HepG2 (cell line): ENCODE results near the gene ADAMTS17. TPM values are rescaled to one million over a fixed set of nuclear protein-coding genes. Genes with fewer than 3 reads are reported as not detected.

ENCODE experiments used
- CREBL2 ChIP-seq: sonication (generic); formaldehyde crosslinking; IDR thresholded peaks from 2 replicates; pipeline ENCODE4 v1.8.1; 2023; ENCODE audit warnings: missing genetic modification reagents, mild to moderate bottlenecking, borderline replicate concordance
- GABPB1 ChIP-seq: IDR thresholded peaks from 2 replicates; pipeline ENCODE4 v1.6.1; 2016; ENCODE audit warnings: mild to moderate bottlenecking, missing genetic modification reagents, moderate library complexity, missing compliant biosample characterization
- HDAC2 ChIP-seq: sonication (generic); formaldehyde crosslinking; IDR thresholded peaks from 2 replicates; pipeline ENCODE4 v1.4.0; 2020; ENCODE audit warnings: missing genetic modification reagents
- SMARCC2 ChIP-seq: fragments of 450-650 bp; IDR thresholded peaks from 2 replicates; pipeline ENCODE4 v1.6.1; 2017; ENCODE audit warnings: antibody characterized with exemption, mild to moderate bottlenecking
- SRSF9 ChIP-seq: fragments of 200-400 bp; formaldehyde crosslinking; IDR thresholded peaks from 2 replicates; pipeline ENCODE4 v1.6.1; 2018; ENCODE audit warnings: borderline replicate concordance, mild to moderate bottlenecking, low read depth, low read length; ENCODE audit not compliant: insufficient read depth, poor library complexity, severe bottlenecking
- SUZ12 ChIP-seq: fragments of 150-350 bp; IDR thresholded peaks from 2 replicates; pipeline ENCODE4 v1.6.1; 2014; ENCODE audit warnings: low read depth, low read length
- TBL1XR1 ChIP-seq: fragments of 150-350 bp; IDR thresholded peaks from 2 replicates; pipeline ENCODE4 v1.6.1; 2014; ENCODE audit warnings: borderline replicate concordance, low read length; ENCODE audit not compliant: partially characterized antibody
- THYN1 ChIP-seq: sonication (generic); formaldehyde crosslinking; IDR thresholded peaks from 2 replicates; pipeline ENCODE4 v1.8.1; 2023; ENCODE audit warnings: low read depth, mild to moderate bottlenecking, moderate library complexity, missing genetic modification reagents, borderline replicate concordance
- ZNF138 ChIP-seq: sonication (generic); formaldehyde crosslinking; IDR thresholded peaks from 2 replicates; pipeline ENCODE4 v1.5.0; 2020; ENCODE audit warnings: mild to moderate bottlenecking, low read depth, missing genetic modification reagents
- ZNF142 ChIP-seq: sonication (generic); formaldehyde crosslinking; IDR thresholded peaks from 2 replicates; pipeline ENCODE4 v1.4.0; 2020; ENCODE audit warnings: missing genetic modification reagents
- ZNF367 ChIP-seq: sonication (generic); formaldehyde crosslinking; IDR thresholded peaks from 2 replicates; pipeline ENCODE4 v1.4.0; 2020; ENCODE audit warnings: missing genetic modification reagents, borderline replicate concordance
- ZNF589 ChIP-seq: sonication (generic); formaldehyde crosslinking; conservative IDR thresholded peaks from 2 replicates; pipeline ENCODE4 v1.8.0; 2022; ENCODE audit warnings: mild to moderate bottlenecking, moderate library complexity, missing genetic modification reagents
- ZNF781 ChIP-seq: sonication (generic); formaldehyde crosslinking; IDR thresholded peaks from 2 replicates; pipeline ENCODE4 v1.5.1; 2020; ENCODE audit warnings: borderline replicate concordance, mild to moderate bottlenecking, missing genetic modification reagents; ENCODE audit errors: not compliant biosample characterization
- ZNF816 ChIP-seq: sonication (generic); formaldehyde crosslinking; IDR thresholded peaks from 2 replicates; pipeline ENCODE4 v1.8.0; 2022; ENCODE audit warnings: missing genetic modification reagents, mild to moderate bottlenecking, borderline replicate concordance
- ZNF850 ChIP-seq: sonication (generic); formaldehyde crosslinking; conservative IDR thresholded peaks from 2 replicates; pipeline ENCODE4 v1.9.0; 2021; ENCODE audit warnings: mild to moderate bottlenecking, missing genetic modification reagents
- polyA plus RNA-seq, 8 experiments: library from polyadenylated mRNA; depleted of rRNA in 3 of 8; stranded (reverse) in 7 of 8; unstranded in 1 of 8; fragments of >200 nt; fragmentation: Illumina TruSeq in 4 of 8; extraction: Trizol in 4 of 8; gene quantifications; 2 replicates each; pipeline versions ENCODE4 v1.2.1 to v1.2.3, GENCODE V29; 2011 to 2016; ENCODE audit warnings: low read depth in 4 of 8, missing spikeins in 1 of 8, mixed read lengths in 1 of 8; ENCODE audit not compliant: insufficient read depth in 1 of 8
- total RNA-seq, 5 experiments: library from RNA; depleted of rRNA; stranded (reverse); fragments of >200 nt; fragmentation: Illumina TruSeq; extraction: Trizol; gene quantifications; 2 replicates each; pipeline ENCODE4 v1.2.3, GENCODE V29; 2016; ENCODE audit warnings: low read depth in 1 of 5
- TF ChIP-seq, protein P1 (sequence below): sonication (generic); formaldehyde crosslinking; IDR thresholded peaks from 2 replicates; pipeline ENCODE4 v1.5.1; 2020; ENCODE audit warnings: mild to moderate bottlenecking, missing genetic modification reagents, borderline replicate concordance
- TF ChIP-seq, protein P2 (sequence below): sonication (generic); formaldehyde crosslinking; conservative IDR thresholded peaks from 2 replicates; pipeline ENCODE4 v1.8.0; 2022; ENCODE audit warnings: low read depth, missing genetic modification reagents
- TF ChIP-seq, protein P3 (sequence below): sonication (generic); formaldehyde crosslinking; IDR thresholded peaks from 2 replicates; pipeline ENCODE4 v1.8.0; 2022; ENCODE audit warnings: mild to moderate bottlenecking, missing genetic modification reagents

ADAMTS17 gene
- total and polyA plus RNA-seq, 2 of the 13 experiments (the other 11 are each of a cell fraction or from before 2014, with no cell fraction given), result 0.02 to 0.04 TPM

GRCh38 chr15:100349696-100350433 lies 8.1 kb upstream of the ADAMTS17 start (continued):
- TF ChIP-seq, protein P1, sequence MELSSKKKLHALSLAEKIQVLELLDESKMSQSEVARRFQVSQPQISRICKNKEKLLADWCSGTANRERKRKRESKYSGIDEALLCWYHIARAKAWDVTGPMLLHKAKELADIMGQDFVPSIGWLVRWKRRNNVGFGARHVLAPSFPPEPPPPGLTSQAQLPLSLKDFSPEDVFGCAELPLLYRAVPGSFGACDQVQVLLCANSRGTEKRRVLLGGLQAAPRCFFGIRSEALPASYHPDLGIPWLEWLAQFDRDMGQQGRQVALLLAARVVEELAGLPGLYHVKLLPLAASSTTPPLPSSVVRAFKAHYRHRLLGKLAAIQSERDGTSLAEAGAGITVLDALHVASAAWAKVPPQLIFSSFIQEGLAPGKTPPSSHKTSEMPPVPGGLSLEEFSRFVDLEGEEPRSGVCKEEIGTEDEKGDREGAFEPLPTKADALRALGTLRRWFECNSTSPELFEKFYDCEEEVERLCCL (CRISPR knock-in tag), result no peak
- TF ChIP-seq ZNF367 (peak; percentile 69; the same call in 1 of the 2 replicates), SUZ12 (no peak), ZNF781 (CRISPR knock-in tag) (no peak), ZNF816 (CRISPR knock-in tag) (no peak), ZNF589 (CRISPR knock-in tag) (no peak), SMARCC2 (no peak), HDAC2 (no peak), ZNF850 (CRISPR knock-in tag) (no peak), THYN1 (no peak), CREBL2 (CRISPR knock-in tag) (no peak), ZNF138 (CRISPR knock-in tag) (no peak), TBL1XR1 (no peak), ZNF142 (peak; percentile 19; the same call in 1 of the 2 replicates), GABPB1 (CRISPR knock-in tag) (peak; percentile 76), SRSF9 (no peak)
- TF ChIP-seq, protein P2, sequence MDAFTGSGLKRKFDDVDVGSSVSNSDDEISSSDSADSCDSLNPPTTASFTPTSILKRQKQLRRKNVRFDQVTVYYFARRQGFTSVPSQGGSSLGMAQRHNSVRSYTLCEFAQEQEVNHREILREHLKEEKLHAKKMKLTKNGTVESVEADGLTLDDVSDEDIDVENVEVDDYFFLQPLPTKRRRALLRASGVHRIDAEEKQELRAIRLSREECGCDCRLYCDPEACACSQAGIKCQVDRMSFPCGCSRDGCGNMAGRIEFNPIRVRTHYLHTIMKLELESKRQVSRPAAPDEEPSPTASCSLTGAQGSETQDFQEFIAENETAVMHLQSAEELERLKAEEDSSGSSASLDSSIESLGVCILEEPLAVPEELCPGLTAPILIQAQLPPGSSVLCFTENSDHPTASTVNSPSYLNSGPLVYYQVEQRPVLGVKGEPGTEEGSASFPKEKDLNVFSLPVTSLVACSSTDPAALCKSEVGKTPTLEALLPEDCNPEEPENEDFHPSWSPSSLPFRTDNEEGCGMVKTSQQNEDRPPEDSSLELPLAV (CRISPR knock-in tag), result no peak
- TF ChIP-seq, protein P3, sequence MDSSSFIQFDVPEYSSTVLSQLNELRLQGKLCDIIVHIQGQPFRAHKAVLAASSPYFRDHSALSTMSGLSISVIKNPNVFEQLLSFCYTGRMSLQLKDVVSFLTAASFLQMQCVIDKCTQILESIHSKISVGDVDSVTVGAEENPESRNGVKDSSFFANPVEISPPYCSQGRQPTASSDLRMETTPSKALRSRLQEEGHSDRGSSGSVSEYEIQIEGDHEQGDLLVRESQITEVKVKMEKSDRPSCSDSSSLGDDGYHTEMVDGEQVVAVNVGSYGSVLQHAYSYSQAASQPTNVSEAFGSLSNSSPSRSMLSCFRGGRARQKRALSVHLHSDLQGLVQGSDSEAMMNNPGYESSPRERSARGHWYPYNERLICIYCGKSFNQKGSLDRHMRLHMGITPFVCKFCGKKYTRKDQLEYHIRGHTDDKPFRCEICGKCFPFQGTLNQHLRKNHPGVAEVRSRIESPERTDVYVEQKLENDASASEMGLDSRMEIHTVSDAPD (CRISPR knock-in tag), result no peak
